Osteoblast (primary cell): ENCODE measurements around the gene KRTAP4-8. TPM values are rescaled to one million over a fixed set of nuclear protein-coding genes. Genes with fewer than 3 reads are reported as not detected.
A peak's percentile ranks its signal among the peaks of the same experiment; 100 is the strongest.
"Not testable (repeated sequence)": the region's sequence is repeated elsewhere in the genome, so short reads cannot be mapped to it uniquely, and the experiment has no call there.

ENCODE experiments used
- DNase-seq: peaks from one replicate; pipeline ENCODE4 v3.0.0; 2011; ENCODE audit warnings: low spot score, mixed read lengths; ENCODE audit not compliant: insufficient read length; ENCODE audit errors: missing footprints
- H2AFZ ChIP-seq: 2 replicates; pipeline ENCODE4 v1.6.0; 2011; ENCODE audit warnings: mild to moderate bottlenecking, low read length
- H3K27ac ChIP-seq: 2 replicates; pipeline ENCODE4 v1.5.1; 2011; ENCODE audit warnings: mild to moderate bottlenecking, low read depth, low read length, moderate library complexity
- H3K27me3 ChIP-seq: 2 replicates; pipeline ENCODE4 v1.6.0; 2012; ENCODE audit warnings: mild to moderate bottlenecking, control low read depth, inconsistent platforms, low read length, moderate library complexity; ENCODE audit not compliant: insufficient read depth
- H3K36me3 ChIP-seq: 2 replicates; pipeline ENCODE4 v1.5.1; 2011; ENCODE audit warnings: mild to moderate bottlenecking, low read length, control low read depth, moderate library complexity; ENCODE audit not compliant: insufficient read depth
- H3K4me1 ChIP-seq: 2 replicates; pipeline ENCODE4 v1.5.1; 2011; ENCODE audit warnings: mild to moderate bottlenecking, low read length, control low read depth, moderate library complexity; ENCODE audit not compliant: insufficient read depth
- H3K4me2 ChIP-seq: 2 replicates; pipeline ENCODE4 v1.6.0; 2011; ENCODE audit warnings: mild to moderate bottlenecking, low read length; ENCODE audit not compliant: insufficient read depth
- H3K4me3 ChIP-seq: fragments of 200-600 bp; sonication (generic); 3 replicates; pipeline ENCODE4 v1.5.1; 2012; ENCODE audit warnings: mild to moderate bottlenecking, low read length, inconsistent platforms; ENCODE audit not compliant: insufficient read depth
- H3K79me2 ChIP-seq: 2 replicates; pipeline ENCODE4 v1.6.0; 2012; ENCODE audit warnings: mild to moderate bottlenecking, low read length, control low read depth, inconsistent platforms; ENCODE audit not compliant: insufficient read depth
- H3K9me3 ChIP-seq: 2 replicates; pipeline ENCODE4 v1.5.1; 2011; ENCODE audit warnings: low read depth, low read length, control low read depth
- H4K20me1 ChIP-seq: 2 replicates; pipeline ENCODE4 v1.6.0; 2012; ENCODE audit warnings: mild to moderate bottlenecking, low read length, control low read depth; ENCODE audit not compliant: insufficient read depth
- total RNA-seq: library from RNA; depleted of rRNA; stranded (reverse); fragments of >200 nt; gene quantifications from 2 replicates; pipeline ENCODE4 v1.2.3, GENCODE V29; 2012
- TF ChIP-seq, protein P1 (sequence below): IDR thresholded peaks from 2 replicates; pipeline ENCODE4 v1.5.1; 2011; ENCODE audit warnings: mild to moderate bottlenecking, low read depth, low read length, moderate library complexity; ENCODE audit errors: extremely low read depth

Gene KRTAP4-8
- total RNA-seq, 1 donor: not detected

GRCh38 chr17:41103896-41104295, 6.0 kb upstream of the KRTAP4-8 start:
- no peak overlapping the region for H3K4me2 ChIP-seq
- no peaks in the 10 kb centered on the region for H3K36me3 ChIP-seq
- no peaks in the 10 kb centered on the region for H3K27me3 ChIP-seq
- H3K4me1 ChIP-seq: peaks cover 24% of the 10 kb centered on the region
- H4K20me1 ChIP-seq: no peaks in the 10 kb centered on the region
- H2AFZ ChIP-seq: no peak overlapping the region
- no peaks in the 10 kb centered on the region for H3K9me3 ChIP-seq
- no peak for DNase-seq
- H3K27ac ChIP-seq: no peak overlapping the region
- TF ChIP-seq, protein P1, sequence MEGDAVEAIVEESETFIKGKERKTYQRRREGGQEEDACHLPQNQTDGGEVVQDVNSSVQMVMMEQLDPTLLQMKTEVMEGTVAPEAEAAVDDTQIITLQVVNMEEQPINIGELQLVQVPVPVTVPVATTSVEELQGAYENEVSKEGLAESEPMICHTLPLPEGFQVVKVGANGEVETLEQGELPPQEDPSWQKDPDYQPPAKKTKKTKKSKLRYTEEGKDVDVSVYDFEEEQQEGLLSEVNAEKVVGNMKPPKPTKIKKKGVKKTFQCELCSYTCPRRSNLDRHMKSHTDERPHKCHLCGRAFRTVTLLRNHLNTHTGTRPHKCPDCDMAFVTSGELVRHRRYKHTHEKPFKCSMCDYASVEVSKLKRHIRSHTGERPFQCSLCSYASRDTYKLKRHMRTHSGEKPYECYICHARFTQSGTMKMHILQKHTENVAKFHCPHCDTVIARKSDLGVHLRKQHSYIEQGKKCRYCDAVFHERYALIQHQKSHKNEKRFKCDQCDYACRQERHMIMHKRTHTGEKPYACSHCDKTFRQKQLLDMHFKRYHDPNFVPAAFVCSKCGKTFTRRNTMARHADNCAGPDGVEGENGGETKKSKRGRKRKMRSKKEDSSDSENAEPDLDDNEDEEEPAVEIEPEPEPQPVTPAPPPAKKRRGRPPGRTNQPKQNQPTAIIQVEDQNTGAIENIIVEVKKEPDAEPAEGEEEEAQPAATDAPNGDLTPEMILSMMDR: no peak
- no peak overlapping the region for H3K4me3 ChIP-seq
- no peaks in the 10 kb centered on the region for H3K79me2 ChIP-seq

GRCh38 chr17:41101586-41102259, 3.8 kb upstream of the KRTAP4-8 start, which contains the start of gene KRTAP4-16:
Gene KRTAP4-16, minus strand, starts transcription at chr17:41102209. Its CDS starts 0 bp downstream, at chr17:41102209.
- no peaks in the 10 kb centered on the region for H3K79me2 ChIP-seq
- no peaks in the 10 kb centered on the region for H3K9me3 ChIP-seq
- DNase-seq: no peak
- H3K4me1 ChIP-seq: peaks cover 35% of the 10 kb centered on the region
- no peak within 1 kb of the TSS for H3K4me3 ChIP-seq
- H2AFZ ChIP-seq: peak within 1 kb of the TSS; percentile 27
- no peaks in the 10 kb centered on the region for H3K36me3 ChIP-seq
- H3K4me2 ChIP-seq: no peak within 1 kb of the TSS
- no peaks in the 10 kb centered on the region for H4K20me1 ChIP-seq
- no peaks in the 10 kb centered on the region for H3K27me3 ChIP-seq
- H3K27ac ChIP-seq: peak within 1 kb of the TSS; percentile 42
- TF ChIP-seq, protein P1: no peak

- not testable (repeated sequence) for H3K9me3 ChIP-seq, H2AFZ ChIP-seq, DNase-seq, H3K36me3 ChIP-seq, H4K20me1 ChIP-seq, H3K4me3 ChIP-seq, H3K79me2 ChIP-seq, H3K27me3 ChIP-seq, H3K4me2 ChIP-seq
- Histone ChIP-seq H3K4me1 (peaks cover 31% of the 10 kb centered on the region), H3K27ac (peak overlapping the region; percentile 73)
Measured at GRCh38 chr17:41099682-41100480, 1.9 kb upstream of the KRTAP4-8 start.

GRCh38 chr17:41098481-41098880, 539 bp upstream of the KRTAP4-8 start:
- TF ChIP-seq, protein P1: no peak
- peaks cover 29% of the 10 kb centered on the region for H3K4me1 ChIP-seq
- H3K9me3 ChIP-seq: no peaks in the 10 kb centered on the region
- H4K20me1 ChIP-seq: no peaks in the 10 kb centered on the region
- H3K4me2 ChIP-seq: peak overlapping the region; percentile 20
- H3K4me3 ChIP-seq: no peak overlapping the region
- no peaks in the 10 kb centered on the region for H3K79me2 ChIP-seq
- H3K27me3 ChIP-seq: no peaks in the 10 kb centered on the region
- H3K27ac ChIP-seq: peak overlapping the region; percentile 59
- peak; percentile 58 for DNase-seq
- H2AFZ ChIP-seq: peak overlapping the region; percentile 76
- H3K36me3 ChIP-seq: no peaks in the 10 kb centered on the region
